GM12878 (cell line): ENCODE data around the gene GPR39. TPM values are rescaled to one million over a fixed set of nuclear protein-coding genes. Genes with fewer than 3 reads are reported as not detected.
A peak's percentile ranks its signal among the peaks of the same experiment; 100 is the strongest.

ENCODE experiments used
- ATAC-seq: fragments of 200-7000 bp; cut with Tn5 transposase; 3 replicates; pipeline ENCODE4 v1.9.1; 2020; ENCODE audit warnings: mild to moderate bottlenecking, moderate library complexity
- BruUV-seq: library from RNA; stranded (reverse); fragments of 400-500 nt; replicated peaks from 2 replicates; lab custom pipeline; 2021; lab: Mats Ljungman, UMichigan
- CTCF ChIA-PET: fragments of 300-600 bp; sonication (Branson Sonifier 250); formaldehyde crosslinking; extraction: SDS; loops from one replicate; lab custom pipeline; 2021; ENCODE audit warnings: inconsistent platforms; lab: Yijun Ruan, JAX
- POLR2A ChIA-PET: fragments of 350-600 bp; formaldehyde crosslinking; extraction: SDS; loops from one replicate; lab custom pipeline; 2021; ENCODE audit warnings: inconsistent platforms; lab: Charles Lee
- RAD21 ChIA-PET: fragments of 300-600 bp; sonication (Branson Sonifier 250); formaldehyde crosslinking; loops from one replicate; lab custom pipeline; 2023; ENCODE audit warnings: antibody characterized with exemption; ENCODE audit not compliant: unreplicated experiment; lab: Charles Lee
- SMC1A ChIA-PET: fragments of 300-600 bp; sonication (Branson Sonifier 250); formaldehyde crosslinking; loops from one replicate; lab custom pipeline; 2023; ENCODE audit not compliant: unreplicated experiment, uncharacterized antibody; lab: Charles Lee
- DNase-seq: peaks from one replicate; pipeline ENCODE4 v3.0.0-alpha.2; 2011; ENCODE audit warnings: low read depth, low spot score
- FAIRE-seq: peaks from 3 replicates; lab custom pipeline; 2011; peaks lifted over from hg19 to GRCh38; lab: Jason Lieb, UNC
- H2AFZ ChIP-seq: 2 replicates; pipeline ENCODE4 v1.6.0; 2011; ENCODE audit warnings: low read depth, low read length, control low read depth; ENCODE audit not compliant: control insufficient read depth
- H3K27ac ChIP-seq: 2 replicates; pipeline ENCODE4 v1.5.1; 2011; ENCODE audit warnings: control low read depth; ENCODE audit not compliant: control insufficient read depth, insufficient read depth
- H3K27me3 ChIP-seq, 2 experiments: replicated peaks in 1 of 2; 2 replicates each; pipeline versions ENCODE4 v1.6.0 to v1.6.1; 2011; ENCODE audit warnings: low read length in 1 of 2; ENCODE audit not compliant: control insufficient read depth in 2 of 2, insufficient read depth in 2 of 2
- H3K36me3 ChIP-seq, 2 experiments: 2 replicates each; pipeline ENCODE4 v1.5.1; 2011; ENCODE audit warnings: low read length in 1 of 2; ENCODE audit not compliant: control insufficient read depth in 2 of 2, insufficient read depth in 2 of 2
- H3K4me1 ChIP-seq: 2 replicates; pipeline ENCODE4 v1.6.1; 2011; ENCODE audit warnings: mild to moderate bottlenecking, low read length, moderate library complexity, mixed read lengths; ENCODE audit not compliant: control insufficient read depth, insufficient read depth
- H3K4me2 ChIP-seq: 2 replicates; pipeline ENCODE4 v1.6.0; 2011; ENCODE audit warnings: control low read depth; ENCODE audit not compliant: control insufficient read depth, insufficient read depth
- H3K4me3 ChIP-seq: fragments of 200-600 bp; sonication (generic); 2 replicates; pipeline ENCODE4 v1.5.1; 2016
- H3K79me2 ChIP-seq: 2 replicates; pipeline ENCODE4 v1.6.0; 2011; ENCODE audit warnings: low read length; ENCODE audit not compliant: control insufficient read depth, insufficient read depth
- H3K9ac ChIP-seq: 2 replicates; pipeline ENCODE4 v1.8.0; 2011; ENCODE audit warnings: low read length, control low read depth, mixed read lengths; ENCODE audit not compliant: control insufficient read depth, insufficient read depth
- H3K9me3 ChIP-seq: replicated peaks from 3 replicates; pipeline ENCODE4 v1.5.1; 2011; ENCODE audit warnings: mild to moderate bottlenecking, low read length; ENCODE audit not compliant: control insufficient read depth, insufficient read depth
- H4K20me1 ChIP-seq: 2 replicates; pipeline ENCODE4 v1.6.0; 2011; ENCODE audit not compliant: control insufficient read depth, insufficient read depth
- ATF3 ChIP-seq: IDR thresholded peaks from 2 replicates; pipeline ENCODE4 v1.6.1; 2011; ENCODE audit warnings: low read depth, mild to moderate bottlenecking, low read length, moderate library complexity, borderline replicate concordance; ENCODE audit errors: extremely low read depth
- BACH1 ChIP-seq: fragments of 450-650 bp; IDR thresholded peaks from 2 replicates; pipeline ENCODE4 v1.6.1; 2017; ENCODE audit warnings: mild to moderate bottlenecking, borderline replicate concordance
- BMI1 ChIP-seq: fragments of 450-650 bp; IDR thresholded peaks from 2 replicates; pipeline ENCODE4 v1.6.1; 2016; ENCODE audit warnings: mild to moderate bottlenecking, moderate library complexity, borderline replicate concordance
- CHD2 ChIP-seq: IDR thresholded peaks from 2 replicates; pipeline ENCODE4 v1.6.1; 2011; ENCODE audit warnings: low read depth, low read length, improper control_type of control experiment, borderline replicate concordance
- CHD4 ChIP-seq: fragments of 200-600 bp; sonication (generic); IDR thresholded peaks from 2 replicates; pipeline ENCODE4 v1.6.1; 2016; ENCODE audit warnings: mild to moderate bottlenecking
- HCFC1 ChIP-seq: fragments of 150-350 bp; IDR thresholded peaks from 2 replicates; pipeline ENCODE4 v1.6.1; 2014; ENCODE audit warnings: low read length
- HDAC2 ChIP-seq: fragments of 200-600 bp; sonication (generic); IDR thresholded peaks from 2 replicates; pipeline ENCODE4 v1.6.1; 2017
- HDAC6 ChIP-seq: fragments of 200-600 bp; sonication (generic); IDR thresholded peaks from one replicate; pipeline ENCODE4 v1.8.0; 2017; ENCODE audit warnings: antibody characterized with exemption; ENCODE audit not compliant: unreplicated experiment
- MTA3 ChIP-seq: IDR thresholded peaks from 2 replicates; pipeline ENCODE4 v1.6.1; 2012; ENCODE audit warnings: low read length, inconsistent platforms, borderline replicate concordance
- NBN ChIP-seq: fragments of 450-650 bp; IDR thresholded peaks from 2 replicates; pipeline ENCODE4 v1.6.1; 2016
- NFIC ChIP-seq: IDR thresholded peaks from 2 replicates; pipeline ENCODE4 v1.6.1; 2012; ENCODE audit warnings: low read depth, mild to moderate bottlenecking, inconsistent platforms, low read length, moderate library complexity
- PKNOX1 ChIP-seq: fragments of 450-650 bp; IDR thresholded peaks from 2 replicates; pipeline ENCODE4 v1.6.1; 2016; ENCODE audit warnings: mild to moderate bottlenecking
- RELA ChIP-seq: fragments of 450-650 bp; IDR thresholded peaks from 2 replicates; pipeline ENCODE4 v1.8.0; 2014; ENCODE audit warnings: borderline replicate concordance; ENCODE audit not compliant: partially characterized antibody
- SIN3A ChIP-seq: IDR thresholded peaks from 2 replicates; pipeline ENCODE4 v1.6.1; 2012; ENCODE audit warnings: low read depth, low read length, improper control_type of control experiment
- SREBF1 ChIP-seq: IDR thresholded peaks from 2 replicates; pipeline ENCODE4 v1.6.1; 2012; ENCODE audit warnings: mild to moderate bottlenecking, low read length
- TARDBP ChIP-seq: IDR thresholded peaks from 2 replicates; pipeline ENCODE4 v1.6.1; 2016; ENCODE audit warnings: borderline replicate concordance
- WGBS: methylation state at CpG from one replicate; pipeline ENCODE4 v1.1.6; 2016; ENCODE audit warnings: low lambda C conversion rate; ENCODE audit not compliant: insufficient replicate concordance, insufficient coverage; ENCODE audit errors: missing lambda C conversion rate; 5-methylcytosine and 5-hydroxymethylcytosine counted together
- in situ Hi-C: fragments of 300-500 bp; cut with MboI; formaldehyde crosslinking; loops from 9 replicates; pipeline ENCODE4 v1.14.3; 2018; ENCODE audit warnings: mixed read lengths
- intact Hi-C: fragments of 100-400 bp; cut with micrococcal nuclease; formaldehyde crosslinking; loops from one replicate; pipeline ENCODE4 v1.14.2; 2022; ENCODE audit not compliant: unreplicated experiment
- polyA plus RNA-seq, 11 experiments: library from polyadenylated mRNA; depleted of rRNA in 4 of 11; unstranded in 6 of 11; stranded (reverse) in 5 of 11; fragments of >200 nt; fragmentation: Nextera tagmentation in 4 of 11; fragmentation: Illumina TruSeq in 1 of 11; extraction: Ambion mirVana in 4 of 11; extraction: Trizol in 1 of 11; gene quantifications; 1 replicate in 1 of 11; 2 replicates in 10 of 11; pipeline versions ENCODE4 v1.2.1 to v1.2.3, GENCODE V29; 2011 to 2016; ENCODE audit warnings: inconsistent platforms in 2 of 11, missing spikeins in 2 of 11, low read depth in 1 of 11
- total RNA-seq, 4 experiments: library from RNA; depleted of rRNA in 3 of 4; stranded (reverse); fragments of >200 nt in 3 of 4; fragmentation: Illumina TruSeq in 1 of 4; extraction: Trizol in 1 of 4; gene quantifications; 2 replicates each; pipeline versions ENCODE4 v1.2.1 to v1.2.3, GENCODE V29; 2013 to 2021
- TF ChIP-seq, protein P1 (sequence below): IDR thresholded peaks from 2 replicates; pipeline ENCODE4 v1.6.1; 2011; ENCODE audit warnings: borderline replicate concordance, low read depth, mild to moderate bottlenecking, moderate library complexity, low read length; ENCODE audit not compliant: insufficient read depth, poor library complexity, severe bottlenecking
- TF ChIP-seq, protein P2 (sequence below): fragments of 450-650 bp; IDR thresholded peaks from 2 replicates; pipeline ENCODE4 v1.6.1; 2016; ENCODE audit warnings: mild to moderate bottlenecking
- TF ChIP-seq, protein P3 (sequence below): fragments of 450-650 bp; IDR thresholded peaks from 2 replicates; pipeline ENCODE4 v1.6.1; 2017; ENCODE audit warnings: mild to moderate bottlenecking, moderate library complexity

GPR39 gene
- total and polyA plus RNA-seq, 10 of the 15 experiments (the other 5 are each of a cell fraction or from before 2014, with no cell fraction given): 0.05 to 0.23 TPM; not detected in 8

DNA sequence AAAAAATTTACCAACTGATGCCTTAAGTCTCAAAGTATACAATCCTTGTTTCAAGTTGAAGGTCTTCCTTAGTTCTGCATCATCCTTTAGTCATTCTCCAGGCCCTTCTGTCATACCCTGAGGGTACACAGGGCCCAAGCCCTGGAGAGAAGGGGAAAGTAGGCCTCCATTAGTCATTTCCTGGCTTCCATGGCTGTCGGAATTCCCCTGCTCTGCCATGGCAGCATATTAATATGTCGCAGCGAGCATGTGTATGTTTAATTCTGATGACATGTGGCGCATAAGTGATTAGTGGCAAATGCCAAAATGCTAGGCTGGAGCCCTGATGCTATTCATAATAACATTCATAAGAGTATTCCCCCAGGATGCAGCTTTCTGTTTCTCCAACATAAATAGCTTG is 22.1 kb downstream of the GPR39 start:
- BruUV-seq: no TSS peak
- no peaks in the 10 kb centered on the region for H3K36me3 ChIP-seq
- no peak overlapping the region for H2AFZ ChIP-seq
- ChIA-PET CTCF (no interaction called here), POLR2A (no interaction called here), SMC1A (no interaction called here), RAD21 (no interaction called here)
- H3K4me2 ChIP-seq: no peak overlapping the region
- no peaks in the 10 kb centered on the region for H3K79me2 ChIP-seq
- in situ Hi-C loops (no loop called here), intact Hi-C loops (no loop called here)
- DNase-seq (no peak), FAIRE-seq (no peak), ATAC-seq (peak; percentile 76)
- no peak overlapping the region for H3K27ac ChIP-seq
- H3K4me1 ChIP-seq: no peaks in the 10 kb centered on the region
- H4K20me1 ChIP-seq: no peaks in the 10 kb centered on the region
- H3K9ac ChIP-seq: no peak overlapping the region
- WGBS: 38% methylated on average over 4 of the region's 4 CpGs
- H3K27me3 ChIP-seq: no peaks in the 10 kb centered on the region
- H3K9me3 ChIP-seq: no peaks in the 10 kb centered on the region
- H3K4me3 ChIP-seq: no peak overlapping the region
- TF ChIP-seq, protein P1, sequence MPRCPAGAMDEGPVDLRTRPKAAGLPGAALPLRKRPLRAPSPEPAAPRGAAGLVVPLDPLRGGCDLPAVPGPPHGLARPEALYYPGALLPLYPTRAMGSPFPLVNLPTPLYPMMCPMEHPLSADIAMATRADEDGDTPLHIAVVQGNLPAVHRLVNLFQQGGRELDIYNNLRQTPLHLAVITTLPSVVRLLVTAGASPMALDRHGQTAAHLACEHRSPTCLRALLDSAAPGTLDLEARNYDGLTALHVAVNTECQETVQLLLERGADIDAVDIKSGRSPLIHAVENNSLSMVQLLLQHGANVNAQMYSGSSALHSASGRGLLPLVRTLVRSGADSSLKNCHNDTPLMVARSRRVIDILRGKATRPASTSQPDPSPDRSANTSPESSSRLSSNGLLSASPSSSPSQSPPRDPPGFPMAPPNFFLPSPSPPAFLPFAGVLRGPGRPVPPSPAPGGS: no peak
- no peak for TF ChIP-seq BACH1
- TF ChIP-seq ATF3: no peak
- TF ChIP-seq PKNOX1: no peak
- TF ChIP-seq SIN3A: no peak
- no peak for TF ChIP-seq HDAC6
- no peak for TF ChIP-seq HDAC2
- no peak for TF ChIP-seq TARDBP
- no peak for TF ChIP-seq BMI1
- no peak for TF ChIP-seq RELA
- no peak for TF ChIP-seq HCFC1
- no peak for TF ChIP-seq NFIC
- TF ChIP-seq, protein P2, sequence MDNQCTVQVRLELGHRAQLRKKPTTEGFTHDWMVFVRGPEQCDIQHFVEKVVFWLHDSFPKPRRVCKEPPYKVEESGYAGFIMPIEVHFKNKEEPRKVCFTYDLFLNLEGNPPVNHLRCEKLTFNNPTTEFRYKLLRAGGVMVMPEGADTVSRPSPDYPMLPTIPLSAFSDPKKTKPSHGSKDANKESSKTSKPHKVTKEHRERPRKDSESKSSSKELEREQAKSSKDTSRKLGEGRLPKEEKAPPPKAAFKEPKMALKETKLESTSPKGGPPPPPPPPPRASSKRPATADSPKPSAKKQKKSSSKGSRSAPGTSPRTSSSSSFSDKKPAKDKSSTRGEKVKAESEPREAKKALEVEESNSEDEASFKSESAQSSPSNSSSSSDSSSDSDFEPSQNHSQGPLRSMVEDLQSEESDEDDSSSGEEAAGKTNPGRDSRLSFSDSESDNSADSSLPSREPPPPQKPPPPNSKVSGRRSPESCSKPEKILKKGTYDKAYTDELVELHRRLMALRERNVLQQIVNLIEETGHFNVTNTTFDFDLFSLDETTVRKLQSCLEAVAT: no peak
- no peak for TF ChIP-seq MTA3
- TF ChIP-seq, protein P3, sequence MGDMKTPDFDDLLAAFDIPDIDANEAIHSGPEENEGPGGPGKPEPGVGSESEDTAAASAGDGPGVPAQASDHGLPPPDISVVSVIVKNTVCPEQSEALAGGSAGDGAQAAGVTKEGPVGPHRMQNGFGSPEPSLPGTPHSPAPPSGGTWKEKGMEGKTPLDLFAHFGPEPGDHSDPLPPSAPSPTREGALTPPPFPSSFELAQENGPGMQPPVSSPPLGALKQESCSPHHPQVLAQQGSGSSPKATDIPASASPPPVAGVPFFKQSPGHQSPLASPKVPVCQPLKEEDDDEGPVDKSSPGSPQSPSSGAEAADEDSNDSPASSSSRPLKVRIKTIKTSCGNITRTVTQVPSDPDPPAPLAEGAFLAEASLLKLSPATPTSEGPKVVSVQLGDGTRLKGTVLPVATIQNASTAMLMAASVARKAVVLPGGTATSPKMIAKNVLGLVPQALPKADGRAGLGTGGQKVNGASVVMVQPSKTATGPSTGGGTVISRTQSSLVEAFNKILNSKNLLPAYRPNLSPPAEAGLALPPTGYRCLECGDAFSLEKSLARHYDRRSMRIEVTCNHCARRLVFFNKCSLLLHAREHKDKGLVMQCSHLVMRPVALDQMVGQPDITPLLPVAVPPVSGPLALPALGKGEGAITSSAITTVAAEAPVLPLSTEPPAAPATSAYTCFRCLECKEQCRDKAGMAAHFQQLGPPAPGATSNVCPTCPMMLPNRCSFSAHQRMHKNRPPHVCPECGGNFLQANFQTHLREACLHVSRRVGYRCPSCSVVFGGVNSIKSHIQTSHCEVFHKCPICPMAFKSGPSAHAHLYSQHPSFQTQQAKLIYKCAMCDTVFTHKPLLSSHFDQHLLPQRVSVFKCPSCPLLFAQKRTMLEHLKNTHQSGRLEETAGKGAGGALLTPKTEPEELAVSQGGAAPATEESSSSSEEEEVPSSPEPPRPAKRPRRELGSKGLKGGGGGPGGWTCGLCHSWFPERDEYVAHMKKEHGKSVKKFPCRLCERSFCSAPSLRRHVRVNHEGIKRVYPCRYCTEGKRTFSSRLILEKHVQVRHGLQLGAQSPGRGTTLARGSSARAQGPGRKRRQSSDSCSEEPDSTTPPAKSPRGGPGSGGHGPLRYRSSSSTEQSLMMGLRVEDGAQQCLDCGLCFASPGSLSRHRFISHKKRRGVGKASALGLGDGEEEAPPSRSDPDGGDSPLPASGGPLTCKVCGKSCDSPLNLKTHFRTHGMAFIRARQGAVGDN: no peak
- TF ChIP-seq CHD2: no peak
- no peak for TF ChIP-seq SREBF1
- TF ChIP-seq CHD4: no peak
- TF ChIP-seq NBN: no peak
